ENCODE measurements around the gene PAX7. TPM values are rescaled to one million over a fixed set of nuclear protein-coding genes. Genes with fewer than 3 reads are reported as not detected.

The PAX7 gene
- total RNA-seq, 1 donor from 2014 or later: not detected

- H3K9me3 ChIP-seq: no peaks in the 10 kb centered on the region
- H3K4me3 ChIP-seq: no peak overlapping the region
- H3K4me1 ChIP-seq: no peaks in the 10 kb centered on the region
- TF ChIP-seq CTCF (IDR thresholded peaks at IDR 0.05): no peak
- H3K27me3 ChIP-seq: peaks cover 14% of the 10 kb centered on the region
- no peak for DNase-seq (ENCODE audit: low spot score in 2 of 2)
- no peaks in the 10 kb centered on the region for H3K36me3 ChIP-seq
- H3K27ac ChIP-seq: no peak overlapping the region
- intact Hi-C loops (cut with DNase I): no loop called here
Measured at GRCh38 chr1:18641005-18641941, 10.6 kb downstream of the PAX7 start.

- peaks cover 0 to 2% of the 10 kb centered on the region in 2 donors for H3K4me1 ChIP-seq
- TF ChIP-seq CTCF (IDR thresholded peaks at IDR 0.05): no peak
- peaks cover 8% of the 10 kb centered on the region for H3K27me3 ChIP-seq
- H3K27ac ChIP-seq: no peak overlapping the region
- no peaks in the 10 kb centered on the region for H3K9me3 ChIP-seq
- H3K36me3 ChIP-seq: no peaks in the 10 kb centered on the region
- intact Hi-C loops (cut with DNase I): no loop called here
- DNase-seq (ENCODE audit: low spot score in 2 of 2): no peak
- H3K4me3 ChIP-seq: no peak overlapping the region
Measured at GRCh38 chr1:18642278-18643095, 11.8 kb downstream of the PAX7 start.

GRCh38 chr1:18643154-18644012 is 12.7 kb downstream of the PAX7 start:
- no peak for TF ChIP-seq CTCF (IDR thresholded peaks at IDR 0.05)
- intact Hi-C loops (cut with DNase I): no loop called here
- DNase-seq (ENCODE audit: low spot score in 2 of 2): no peak
- H3K4me1 ChIP-seq: peaks cover 0 to 2% of the 10 kb centered on the region in 2 donors
- H3K36me3 ChIP-seq: no peaks in the 10 kb centered on the region
- H3K9me3 ChIP-seq: no peaks in the 10 kb centered on the region
- H3K27ac ChIP-seq: no peak overlapping the region
- H3K4me3 ChIP-seq: no peak overlapping the region
- peaks cover 8% of the 10 kb centered on the region for H3K27me3 ChIP-seq

DNA sequence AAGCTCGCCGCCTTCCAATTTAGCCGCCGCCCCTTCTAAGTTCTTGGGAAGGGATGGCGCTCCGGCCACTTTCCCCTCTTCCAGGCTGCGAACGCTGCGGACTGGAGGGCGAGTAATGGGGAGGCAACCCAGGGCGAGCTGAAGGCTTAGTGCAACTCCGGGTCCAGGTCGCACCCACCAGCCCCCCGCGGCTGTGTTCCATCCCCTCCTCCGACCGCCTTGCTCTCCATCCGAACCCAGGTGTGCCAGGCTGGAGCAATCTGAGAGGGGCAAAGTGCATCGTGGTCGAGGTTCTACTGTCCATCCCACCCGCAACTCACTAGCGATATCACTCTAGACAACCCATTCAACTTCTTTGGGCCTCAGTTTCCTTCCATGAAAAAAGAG is 13.4 kb downstream of the PAX7 start:
- Histone ChIP-seq H3K27me3 (peaks cover 8% of the 10 kb centered on the region), H3K27ac (no peak overlapping the region), H3K4me3 (no peak overlapping the region), H3K4me1 (peaks cover 0 to 2% of the 10 kb centered on the region in 2 donors), H3K36me3 (no peaks in the 10 kb centered on the region), H3K9me3 (no peaks in the 10 kb centered on the region)
- intact Hi-C loops (cut with DNase I): no loop called here
- TF ChIP-seq CTCF (IDR thresholded peaks at IDR 0.05): no peak
- no peak for DNase-seq (ENCODE audit: low spot score in 2 of 2)

GRCh38 chr1:18644446-18644845 is 13.8 kb downstream of the PAX7 start:
- H3K4me3 ChIP-seq: no peak overlapping the region
- no peaks in the 10 kb centered on the region for H3K36me3 ChIP-seq
- peaks cover 8% of the 10 kb centered on the region for H3K27me3 ChIP-seq
- intact Hi-C loops (cut with DNase I): no loop called here
- no peaks in the 10 kb centered on the region for H3K9me3 ChIP-seq
- no peak for TF ChIP-seq CTCF (IDR thresholded peaks at IDR 0.05)
- peaks cover 0 to 2% of the 10 kb centered on the region in 2 donors for H3K4me1 ChIP-seq
- DNase-seq (ENCODE audit: low spot score in 2 of 2): no peak
- no peak overlapping the region for H3K27ac ChIP-seq

All from ascending aorta (tissue), 2 donors.